ENCODE results near the gene WARS2.
"Not testable (repeated sequence)": the region's sequence is repeated elsewhere in the genome, so short reads cannot be mapped to it uniquely, and the experiment has no call there.

The WARS2 gene

GRCh38 chr1:119139403-119139802 is 1.1 kb downstream of the WARS2 start:
- DNase-seq = no peak

GRCh38 chr1:119136401-119136800 is 4.1 kb downstream of the WARS2 start:
- DNase-seq = no peak

- no peak for DNase-seq
These were observed 6.5 kb downstream of the WARS2 start for GRCh38 chr1:119133987-119134386.

- DNase-seq = no peak
These were observed 8.3 kb downstream of the WARS2 start for GRCh38 chr1:119132179-119132578.

- no peak for DNase-seq
These were observed 14.6 kb downstream of the WARS2 start for GRCh38 chr1:119125874-119126273.

GRCh38 chr1:119124764-119125163 is 15.7 kb downstream of the WARS2 start:
- no peak for DNase-seq

GRCh38 chr1:119121872-119122271 is 18.6 kb downstream of the WARS2 start:
- DNase-seq = not testable (repeated sequence)

- DNase-seq = peak in 1 of 4 experiments; percentile 6
These were observed 23.7 kb downstream of the WARS2 start for GRCh38 chr1:119116725-119117124.

- no peak for DNase-seq
These were observed 24.7 kb downstream of the WARS2 start for GRCh38 chr1:119115736-119116135.

GRCh38 chr1:119115311-119115710 is 25.1 kb downstream of the WARS2 start:
- no peak for DNase-seq

GRCh38 chr1:119114786-119115185 is 25.7 kb downstream of the WARS2 start:
- no peak for DNase-seq

GRCh38 chr1:119112791-119113190 is 27.7 kb downstream of the WARS2 start:
- DNase-seq = no peak

GRCh38 chr1:119112244-119112643 is 28.2 kb downstream of the WARS2 start:
- no peak for DNase-seq

- no peak for DNase-seq
These were observed 31.5 kb downstream of the WARS2 start for GRCh38 chr1:119108988-119109387.

GRCh38 chr1:119103764-119104163 is 36.7 kb downstream of the WARS2 start:
- no peak for DNase-seq

- DNase-seq = no peak
These were observed 38.4 kb downstream of the WARS2 start for GRCh38 chr1:119102051-119102450.

- DNase-seq = no peak
These were observed 38.9 kb downstream of the WARS2 start for GRCh38 chr1:119101563-119101962.

GRCh38 chr1:119099775-119100174 is 40.7 kb downstream of the WARS2 start:
- no peak for DNase-seq

GRCh38 chr1:119097380-119097779 is 43.1 kb downstream of the WARS2 start:
- no peak for DNase-seq

GRCh38 chr1:119093721-119094120 is 46.7 kb downstream of the WARS2 start:
- no peak for DNase-seq

GRCh38 chr1:119091618-119092017 is 48.8 kb downstream of the WARS2 start:
- DNase-seq = no peak

- no peak for DNase-seq
These were observed 50.2 kb downstream of the WARS2 start for GRCh38 chr1:119090250-119090649.

- DNase-seq = no peak
These were observed 53.6 kb downstream of the WARS2 start for GRCh38 chr1:119086830-119087229.

GRCh38 chr1:119084798-119085197 is 55.7 kb downstream of the WARS2 start:
- no peak for DNase-seq

GRCh38 chr1:119083980-119084379 is 56.5 kb downstream of the WARS2 start:
- DNase-seq = no peak

- no peak for DNase-seq
These were observed 57.0 kb downstream of the WARS2 start for GRCh38 chr1:119083479-119083878.
